ENCODE results near the gene DDX31.

Gene DDX31

GRCh38 chr9:132546148-132547051 is 123.4 kb downstream of the DDX31 start:
- H3K4me3 ChIP-seq (ENCODE audit: low read depth, low read length): no peak overlapping the region
- peak; percentile 52 for TF ChIP-seq CTCF (IDR thresholded peaks at IDR 0.05; ENCODE audit: low read depth, low read length, missing control alignments)
- DNase-seq (ENCODE audit: low read depth): no peak

GRCh38 chr9:132545578-132545977 is 124.2 kb downstream of the DDX31 start:
- no peak for TF ChIP-seq CTCF (IDR thresholded peaks at IDR 0.05; ENCODE audit: low read depth, low read length, missing control alignments)
- H3K4me3 ChIP-seq (ENCODE audit: low read depth, low read length): no peak overlapping the region
- DNase-seq (ENCODE audit: low read depth): no peak

- TF ChIP-seq CTCF (IDR thresholded peaks at IDR 0.05; ENCODE audit: low read depth, low read length, missing control alignments): no peak
- no peak for DNase-seq (ENCODE audit: low read depth)
- no peak overlapping the region for H3K4me3 ChIP-seq (ENCODE audit: low read depth, low read length)
Observed at GRCh38 chr9:132543960-132544359, 125.8 kb downstream of the DDX31 start.

- DNase-seq (ENCODE audit: low read depth): no peak
- no peak overlapping the region for H3K4me3 ChIP-seq (ENCODE audit: low read depth, low read length)
- no peak for TF ChIP-seq CTCF (IDR thresholded peaks at IDR 0.05; ENCODE audit: low read depth, low read length, missing control alignments)
Observed at GRCh38 chr9:132543251-132543650, 126.5 kb downstream of the DDX31 start.

Measured in GM12864 (cell line).